PC-3 (cell line): ENCODE measurements around the gene TMEM185B. TPM values are rescaled to one million over a fixed set of nuclear protein-coding genes. Genes with fewer than 3 reads are reported as not detected.

Source experiments
- ATAC-seq: fragments of 200-7000 bp; cut with Tn5 transposase; 2 replicates; pipeline ENCODE4 v1.9.1; 2020; ENCODE audit warnings: mild to moderate bottlenecking, moderate library complexity
- BruUV-seq: library from RNA; stranded (reverse); fragments of 400-500 nt; replicated peaks from 2 replicates; lab custom pipeline; 2021; lab: Mats Ljungman, UMichigan
- CTCF ChIA-PET: fragments of 300-600 bp; sonication (Branson Sonifier 250); formaldehyde crosslinking; loops from one replicate; lab custom pipeline; 2022; ENCODE audit warnings: antibody characterized with exemption; lab: Charles Lee
- POLR2A ChIA-PET: fragments of 300-600 bp; sonication (Branson Sonifier 250); formaldehyde crosslinking; loops from one replicate; lab custom pipeline; 2022; ENCODE audit warnings: antibody characterized with exemption; ENCODE audit not compliant: unreplicated experiment; lab: Charles Lee
- DNase-seq: peaks from one replicate; pipeline ENCODE4 v3.0.0-alpha.2; 2015
- H2AFZ ChIP-seq: fragments of 300-600 bp; sonication (generic); 2 replicates; pipeline ENCODE4 v1.6.0; 2016; ENCODE audit warnings: antibody characterized with exemption, low read length
- H3F3A ChIP-seq: fragments of 300-600 bp; sonication (generic); one replicate; pipeline ENCODE4 v1.6.0; 2017; ENCODE audit warnings: antibody characterized with exemption, low read length, control low read depth, mild to moderate bottlenecking; ENCODE audit not compliant: unreplicated experiment
- H3K27ac ChIP-seq: fragments of 300-600 bp; sonication (generic); 2 replicates; pipeline ENCODE4 v1.5.1; 2016; ENCODE audit warnings: mild to moderate bottlenecking, low read length
- H3K27me3 ChIP-seq: fragments of 300-600 bp; sonication (generic); 2 replicates; pipeline ENCODE4 v1.6.1; 2016; ENCODE audit warnings: low read length, mixed read lengths
- H3K36me3 ChIP-seq: fragments of 300-600 bp; sonication (generic); 2 replicates; pipeline ENCODE4 v1.6.1; 2016; ENCODE audit warnings: low read depth, mixed run types, low read length, mixed read lengths
- H3K4me1 ChIP-seq: fragments of 300-600 bp; sonication (generic); 2 replicates; pipeline ENCODE4 v1.5.1; 2016; ENCODE audit warnings: low read length; ENCODE audit not compliant: insufficient read depth
- H3K4me2 ChIP-seq: fragments of 300-600 bp; sonication (generic); 2 replicates; pipeline ENCODE4 v1.6.0; 2016; ENCODE audit warnings: low read length
- H3K4me3 ChIP-seq: fragments of 300-600 bp; sonication (generic); 2 replicates; pipeline ENCODE4 v1.5.1; 2016; ENCODE audit warnings: mild to moderate bottlenecking, low read length, mixed read lengths
- H3K79me2 ChIP-seq: fragments of 300-600 bp; sonication (generic); 2 replicates; pipeline ENCODE4 v1.6.1; 2017; ENCODE audit warnings: low read length, mixed read lengths
- H3K9ac ChIP-seq: fragments of 300-600 bp; sonication (generic); 2 replicates; pipeline ENCODE4 v1.6.0; 2016; ENCODE audit warnings: mild to moderate bottlenecking, low read length
- H3K9me2 ChIP-seq: fragments of 300-600 bp; sonication (generic); replicated peaks from 2 replicates; pipeline ENCODE4 v1.6.1; 2016; ENCODE audit warnings: mixed run types, low read length, mixed read lengths
- H3K9me3 ChIP-seq: fragments of 300-600 bp; sonication (generic); 2 replicates; pipeline ENCODE4 v1.6.1; 2016; ENCODE audit warnings: low read length, mixed read lengths
- H4K20me1 ChIP-seq: fragments of 300-600 bp; sonication (generic); 2 replicates; pipeline ENCODE4 v1.6.1; 2016; ENCODE audit warnings: low read length, mixed read lengths
- EZH2 ChIP-seq: fragments of 300-600 bp; sonication (generic); IDR thresholded peaks from one replicate; pipeline ENCODE4 v1.6.1; 2017; ENCODE audit warnings: antibody characterized with exemption, mild to moderate bottlenecking, low read length; ENCODE audit not compliant: unreplicated experiment
- EZH2phosphoT487 ChIP-seq: fragments of 300-600 bp; sonication (generic); IDR thresholded peaks from 2 replicates; pipeline ENCODE4 v1.6.1; 2018; ENCODE audit warnings: mild to moderate bottlenecking, antibody characterized with exemption, low read length, borderline replicate concordance
- intact Hi-C: fragments of 100-400 bp; cut with micrococcal nuclease; formaldehyde crosslinking; loops from 2 replicates; pipeline ENCODE4 v1.9.0; 2023
- total RNA-seq: library from RNA; depleted of rRNA; stranded (reverse); fragments of >200 nt; gene quantifications from 2 replicates; pipeline ENCODE4 v1.2.3, GENCODE V29; 2014
- TF ChIP-seq, protein P1 (sequence below): fragments of 300-600 bp; sonication (generic); conservative IDR thresholded peaks from 2 replicates; pipeline ENCODE4 v1.5.1; 2017; ENCODE audit warnings: antibody characterized with exemption, low read depth, mild to moderate bottlenecking, low read length

The TMEM185B gene
- total RNA-seq, 1 experiment from 2014 or later, result 67.5 TPM

DNA sequence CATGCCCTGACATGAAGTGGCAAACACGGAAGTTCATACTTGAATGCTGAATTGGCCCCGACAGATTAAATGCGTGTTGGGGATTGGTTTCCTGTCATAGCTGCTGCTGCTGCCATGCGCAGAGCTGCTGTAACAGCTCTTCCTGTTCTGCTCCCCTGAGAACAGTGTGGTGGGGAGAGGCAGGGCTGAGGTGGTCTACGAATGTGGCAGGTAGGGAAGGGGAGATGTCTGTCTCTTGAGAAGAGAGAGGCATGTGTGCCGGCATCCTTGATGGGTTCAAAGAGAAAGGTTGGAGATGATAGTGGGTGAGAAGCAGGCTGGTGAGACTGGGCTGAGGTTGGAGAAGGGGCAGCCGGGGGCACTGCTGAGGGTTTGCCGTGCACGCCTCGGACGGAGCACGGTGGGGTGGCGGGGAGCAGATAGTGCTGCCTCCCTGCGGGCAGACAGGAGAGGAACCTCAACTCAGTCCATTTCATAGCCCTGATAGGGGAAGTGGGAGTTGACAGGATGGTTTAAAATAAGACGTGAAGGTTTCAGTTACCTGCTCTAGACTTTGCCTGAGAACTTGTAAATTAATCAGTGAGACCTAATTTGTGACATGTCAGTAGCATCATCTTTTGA is 46.1 kb downstream of the TMEM185B start:
- no peaks in the 10 kb centered on the region for H3K36me3 ChIP-seq
- POLR2A ChIA-PET, result no interaction called here

DNA sequence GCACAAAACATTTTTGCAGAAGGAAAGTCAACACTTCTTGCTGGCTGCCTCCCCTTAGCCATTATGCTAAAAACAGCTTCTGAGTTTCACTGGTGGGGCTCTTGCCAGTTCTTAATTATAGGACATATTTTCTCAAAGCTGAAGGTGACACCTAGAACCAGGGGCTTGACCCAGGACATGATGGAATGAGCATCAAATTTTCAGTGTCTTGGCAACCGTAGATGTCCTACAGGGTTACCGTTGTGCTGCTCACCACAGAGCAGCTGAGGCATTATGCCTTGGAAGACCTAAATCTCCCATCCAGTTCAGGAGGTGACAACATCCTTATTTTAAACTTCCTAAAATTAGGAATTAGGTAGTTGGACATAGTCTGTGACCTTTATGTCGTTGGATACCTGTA is 46.7 kb downstream of the TMEM185B start:
- no peaks in the 10 kb centered on the region for H3K36me3 ChIP-seq
- no peak for ATAC-seq
- no peaks in the 10 kb centered on the region for H3K9me2 ChIP-seq
- TF ChIP-seq EZH2phosphoT487 (no peak), EZH2 (no peak)
- TF ChIP-seq, protein P1, sequence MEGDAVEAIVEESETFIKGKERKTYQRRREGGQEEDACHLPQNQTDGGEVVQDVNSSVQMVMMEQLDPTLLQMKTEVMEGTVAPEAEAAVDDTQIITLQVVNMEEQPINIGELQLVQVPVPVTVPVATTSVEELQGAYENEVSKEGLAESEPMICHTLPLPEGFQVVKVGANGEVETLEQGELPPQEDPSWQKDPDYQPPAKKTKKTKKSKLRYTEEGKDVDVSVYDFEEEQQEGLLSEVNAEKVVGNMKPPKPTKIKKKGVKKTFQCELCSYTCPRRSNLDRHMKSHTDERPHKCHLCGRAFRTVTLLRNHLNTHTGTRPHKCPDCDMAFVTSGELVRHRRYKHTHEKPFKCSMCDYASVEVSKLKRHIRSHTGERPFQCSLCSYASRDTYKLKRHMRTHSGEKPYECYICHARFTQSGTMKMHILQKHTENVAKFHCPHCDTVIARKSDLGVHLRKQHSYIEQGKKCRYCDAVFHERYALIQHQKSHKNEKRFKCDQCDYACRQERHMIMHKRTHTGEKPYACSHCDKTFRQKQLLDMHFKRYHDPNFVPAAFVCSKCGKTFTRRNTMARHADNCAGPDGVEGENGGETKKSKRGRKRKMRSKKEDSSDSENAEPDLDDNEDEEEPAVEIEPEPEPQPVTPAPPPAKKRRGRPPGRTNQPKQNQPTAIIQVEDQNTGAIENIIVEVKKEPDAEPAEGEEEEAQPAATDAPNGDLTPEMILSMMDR, result no peak
- no peaks in the 10 kb centered on the region for H3K4me1 ChIP-seq
- no TSS peak for BruUV-seq
- no peak overlapping the region for H3K4me3 ChIP-seq
- POLR2A ChIA-PET, result no interaction called here
- CTCF ChIA-PET, result no interaction called here
- H3K27me3 ChIP-seq, result no peaks in the 10 kb centered on the region
- no peaks in the 10 kb centered on the region for H3K79me2 ChIP-seq
- no peaks in the 10 kb centered on the region for H3F3A ChIP-seq
- no peak overlapping the region for H2AFZ ChIP-seq
- no peak overlapping the region for H3K4me2 ChIP-seq
- H3K27ac ChIP-seq, result no peak overlapping the region
- H3K9ac ChIP-seq, result no peak overlapping the region
- no peaks in the 10 kb centered on the region for H4K20me1 ChIP-seq
- intact Hi-C loops, result loop anchor here (10.0 kb wide), 2 partner anchors 352 to 532 kb away; no protein-coding TSS in a partner anchor
- no peaks in the 10 kb centered on the region for H3K9me3 ChIP-seq
- no peak for DNase-seq

More for the DNA sequence above, 46.1 kb downstream of the TMEM185B start:
- Histone ChIP-seq H3K4me1 (no peaks in the 10 kb centered on the region), H3K9me2 (no peaks in the 10 kb centered on the region), H4K20me1 (no peaks in the 10 kb centered on the region), H3F3A (no peaks in the 10 kb centered on the region), H2AFZ (no peak overlapping the region), H3K27me3 (no peaks in the 10 kb centered on the region), H3K4me3 (no peak overlapping the region), H3K27ac (no peak overlapping the region), H3K9ac (no peak overlapping the region), H3K79me2 (no peaks in the 10 kb centered on the region), H3K9me3 (no peaks in the 10 kb centered on the region), H3K4me2 (no peak overlapping the region)
- intact Hi-C loops, result loop anchor here (10.0 kb wide), 2 partner anchors 352 to 532 kb away; no protein-coding TSS in a partner anchor
- no peak for DNase-seq
- no peak for ATAC-seq
- CTCF ChIA-PET, result interaction anchor here (0.7 kb wide), 1 partner anchor 474 kb away, joined by 3 read pairs; no protein-coding TSS in a partner anchor
- BruUV-seq, result no TSS peak
- no peak for TF ChIP-seq EZH2phosphoT487
- no peak for TF ChIP-seq EZH2
- TF ChIP-seq, protein P1, result no peak
